Cardiac muscle cell (in vitro differentiated cells and primary cell): ENCODE results near the gene FARP2. TPM values are rescaled to one million over a fixed set of nuclear protein-coding genes. Genes with fewer than 3 reads are reported as not detected.

Source experiments
- DNase-seq, 2 donors: peaks; one replicate each; pipeline versions ENCODE4 v3.0.0 to v3.0.0-alpha.2; 2010 to 2017; ENCODE audit warnings: low read depth in 1 of 2, low spot score in 1 of 2
- H3K27ac ChIP-seq: fragments of 200-600 bp; sonication (generic); 2 replicates; pipeline ENCODE4 v1.5.1; 2016
- H3K27me3 ChIP-seq: fragments of 200-600 bp; sonication (generic); 2 replicates; pipeline ENCODE4 v1.6.0; 2016; ENCODE audit warnings: control low read depth
- H3K36me3 ChIP-seq: fragments of 200-600 bp; sonication (generic); 2 replicates; pipeline ENCODE4 v1.5.1; 2016; ENCODE audit warnings: control low read depth
- H3K4me1 ChIP-seq: fragments of 200-600 bp; sonication (generic); 2 replicates; pipeline ENCODE4 v1.8.1; 2017; ENCODE audit warnings: low read depth, mild to moderate bottlenecking, mixed run types
- H3K4me3 ChIP-seq: fragments of 200-600 bp; sonication (generic); 2 replicates; pipeline ENCODE4 v1.5.1; 2016; ENCODE audit warnings: mild to moderate bottlenecking
- H3K9me3 ChIP-seq: fragments of 200-600 bp; sonication (generic); 2 replicates; pipeline ENCODE4 v1.5.1; 2017; ENCODE audit warnings: low read depth, mild to moderate bottlenecking, control low read depth
- CTCF ChIP-seq: IDR thresholded peaks from 2 replicates; pipeline ENCODE4 v1.5.1; 2012; ENCODE audit warnings: low read depth, mild to moderate bottlenecking, low read length
- polyA plus RNA-seq: library from polyadenylated mRNA; unstranded; fragments of >200 nt; fragmentation: Nextera tagmentation; extraction: Ambion mirVana; gene quantifications from 2 replicates; pipeline ENCODE4 v1.2.1, GENCODE V29; 2016
- total RNA-seq: library from RNA; depleted of rRNA; stranded (reverse); fragments of >200 nt; gene quantifications from 2 replicates; pipeline ENCODE4 v1.2.3, GENCODE V29; 2016

Gene FARP2
- total and polyA plus RNA-seq, 2 experiments from 2014 or later: 24.4 to 26.5 TPM

- TF ChIP-seq CTCF: no peak
- H3K36me3 ChIP-seq: peaks cover 37% of the 10 kb centered on the region
- H3K4me3 ChIP-seq: no peak overlapping the region
These were observed 26.1 kb upstream of the FARP2 start for GRCh38 chr2:241329669-241330615.

GRCh38 chr2:241330616-241330981, 25.5 kb upstream of the FARP2 start:
- Histone ChIP-seq H3K36me3 (peaks cover 36% of the 10 kb centered on the region), H3K27me3 (no peaks in the 10 kb centered on the region), H3K27ac (no peak overlapping the region), H3K4me1 (no peaks in the 10 kb centered on the region), H3K9me3 (no peaks in the 10 kb centered on the region), H3K4me3 (no peak overlapping the region)
- no peak for DNase-seq
- no peak for TF ChIP-seq CTCF

More at GRCh38 chr2:241329669-241330615, 26.1 kb upstream of the FARP2 start:
- H3K27me3 ChIP-seq: no peaks in the 10 kb centered on the region
- H3K4me1 ChIP-seq: no peaks in the 10 kb centered on the region
- DNase-seq: no peak
- H3K27ac ChIP-seq: no peak overlapping the region
- no peaks in the 10 kb centered on the region for H3K9me3 ChIP-seq

- Histone ChIP-seq H3K27ac (peak overlapping the region; percentile 36), H3K4me3 (no peak overlapping the region), H3K9me3 (no peaks in the 10 kb centered on the region), H3K27me3 (no peaks in the 10 kb centered on the region), H3K36me3 (peaks cover 50% of the 10 kb centered on the region), H3K4me1 (no peaks in the 10 kb centered on the region)
- DNase-seq: no peak
- no peak for TF ChIP-seq CTCF
These were observed 21.3 kb upstream of the FARP2 start for GRCh38 chr2:241334813-241335212.

- peak in 1 of 2 donors; percentile 29 for DNase-seq
- no peaks in the 10 kb centered on the region for H3K27me3 ChIP-seq
- H3K9me3 ChIP-seq: no peaks in the 10 kb centered on the region
- H3K4me3 ChIP-seq: no peak overlapping the region
- TF ChIP-seq CTCF: no peak
- H3K27ac ChIP-seq: peak overlapping the region; percentile 63
- no peaks in the 10 kb centered on the region for H3K4me1 ChIP-seq
- peaks cover 82% of the 10 kb centered on the region for H3K36me3 ChIP-seq
These were observed 16.1 kb upstream of the FARP2 start for GRCh38 chr2:241339839-241340630.

- Histone ChIP-seq H3K4me1 (no peaks in the 10 kb centered on the region), H3K4me3 (no peak overlapping the region), H3K27me3 (no peaks in the 10 kb centered on the region), H3K9me3 (no peaks in the 10 kb centered on the region), H3K36me3 (peaks cover 84% of the 10 kb centered on the region), H3K27ac (peak overlapping the region; percentile 63)
- no peak for DNase-seq
- no peak for TF ChIP-seq CTCF
These were observed 15.4 kb upstream of the FARP2 start for GRCh38 chr2:241340631-241341163.
